ENCODE data around the gene ZNF414.

- TF ChIP-seq CTCF (optimal IDR thresholded peaks at IDR 0.05 in 1 of 3, IDR thresholded peaks at IDR 0.05 in 1 of 3, conservative IDR thresholded peaks at IDR 0.05 in 1 of 3; ENCODE audit: extremely low read depth in 1 of 3, insufficient read depth in 2 of 3, low read length in 3 of 3) (no peak), EZH2 (IDR thresholded peaks at IDR 0.05; ENCODE audit: low read length) (no peak)
These were observed 38.8 kb upstream of the ZNF414 start for GRCh38 chr19:8552810-8553209.
